Measurements from ENCODE around the gene GSG1L.

DNA sequence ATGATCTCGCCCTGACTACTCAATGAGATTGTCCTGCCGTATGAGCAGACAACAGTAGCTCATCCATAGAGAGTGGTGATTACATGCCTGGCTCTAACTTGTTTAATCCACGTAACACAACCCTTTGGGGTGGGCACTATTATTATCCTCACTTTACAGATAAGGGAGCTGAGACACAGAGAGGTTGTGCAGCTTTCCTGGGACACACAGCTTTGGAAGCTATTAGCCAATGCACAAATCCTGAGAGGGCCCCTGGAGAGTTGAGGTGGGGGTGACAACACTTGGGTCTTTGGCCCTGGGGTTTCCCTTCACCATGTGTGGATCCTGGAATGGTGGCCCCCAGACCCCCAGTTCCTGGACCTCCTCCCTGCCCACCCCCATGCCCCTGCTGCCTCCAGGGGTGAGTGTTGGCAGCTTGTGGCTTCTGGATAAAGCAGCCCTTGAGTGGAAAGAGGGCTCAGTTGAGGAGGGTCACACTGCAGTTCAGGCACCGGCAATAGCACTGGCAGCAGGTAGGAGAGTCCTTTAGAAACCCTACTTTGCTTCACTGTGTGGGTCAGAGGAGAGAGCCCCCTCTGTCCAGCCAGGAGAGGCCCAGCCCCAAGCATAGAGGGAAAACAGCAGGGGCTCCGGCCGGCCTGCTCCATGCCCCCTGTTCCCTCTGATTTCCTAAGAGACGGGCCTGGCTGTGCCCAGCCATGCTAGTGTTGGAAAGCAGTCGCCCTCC lies 282.9 kb downstream of the GSG1L start:
- TF ChIP-seq, protein P1, sequence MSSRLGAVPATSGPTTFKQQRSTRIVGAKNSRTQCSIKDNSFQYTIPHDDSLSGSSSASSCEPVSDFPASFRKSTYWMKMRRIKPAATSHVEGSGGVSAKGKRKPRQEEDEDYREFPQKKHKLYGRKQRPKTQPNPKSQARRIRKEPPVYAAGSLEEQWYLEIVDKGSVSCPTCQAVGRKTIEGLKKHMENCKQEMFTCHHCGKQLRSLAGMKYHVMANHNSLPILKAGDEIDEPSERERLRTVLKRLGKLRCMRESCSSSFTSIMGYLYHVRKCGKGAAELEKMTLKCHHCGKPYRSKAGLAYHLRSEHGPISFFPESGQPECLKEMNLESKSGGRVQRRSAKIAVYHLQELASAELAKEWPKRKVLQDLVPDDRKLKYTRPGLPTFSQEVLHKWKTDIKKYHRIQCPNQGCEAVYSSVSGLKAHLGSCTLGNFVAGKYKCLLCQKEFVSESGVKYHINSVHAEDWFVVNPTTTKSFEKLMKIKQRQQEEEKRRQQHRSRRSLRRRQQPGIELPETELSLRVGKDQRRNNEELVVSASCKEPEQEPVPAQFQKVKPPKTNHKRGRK (CRISPR knock-in tag; IDR thresholded peaks at IDR 0.05) = no peak
- TF ChIP-seq THYN1 (CRISPR knock-in tag; IDR thresholded peaks at IDR 0.05; ENCODE audit: borderline replicate concordance, low read depth) (no peak), HMG20A (CRISPR knock-in tag; IDR thresholded peaks at IDR 0.05; ENCODE audit: borderline replicate concordance) (no peak)
- TF ChIP-seq, protein P2, sequence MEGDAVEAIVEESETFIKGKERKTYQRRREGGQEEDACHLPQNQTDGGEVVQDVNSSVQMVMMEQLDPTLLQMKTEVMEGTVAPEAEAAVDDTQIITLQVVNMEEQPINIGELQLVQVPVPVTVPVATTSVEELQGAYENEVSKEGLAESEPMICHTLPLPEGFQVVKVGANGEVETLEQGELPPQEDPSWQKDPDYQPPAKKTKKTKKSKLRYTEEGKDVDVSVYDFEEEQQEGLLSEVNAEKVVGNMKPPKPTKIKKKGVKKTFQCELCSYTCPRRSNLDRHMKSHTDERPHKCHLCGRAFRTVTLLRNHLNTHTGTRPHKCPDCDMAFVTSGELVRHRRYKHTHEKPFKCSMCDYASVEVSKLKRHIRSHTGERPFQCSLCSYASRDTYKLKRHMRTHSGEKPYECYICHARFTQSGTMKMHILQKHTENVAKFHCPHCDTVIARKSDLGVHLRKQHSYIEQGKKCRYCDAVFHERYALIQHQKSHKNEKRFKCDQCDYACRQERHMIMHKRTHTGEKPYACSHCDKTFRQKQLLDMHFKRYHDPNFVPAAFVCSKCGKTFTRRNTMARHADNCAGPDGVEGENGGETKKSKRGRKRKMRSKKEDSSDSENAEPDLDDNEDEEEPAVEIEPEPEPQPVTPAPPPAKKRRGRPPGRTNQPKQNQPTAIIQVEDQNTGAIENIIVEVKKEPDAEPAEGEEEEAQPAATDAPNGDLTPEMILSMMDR (CRISPR knock-in tag; IDR thresholded peaks at IDR 0.05) = no peak

All from HepG2 (cell line).